CD4-positive, CD25-positive, alpha-beta regulatory T cell (primary cell): ENCODE measurements around the gene OR2C1. TPM values are rescaled to one million over a fixed set of nuclear protein-coding genes. Genes with fewer than 3 reads are reported as not detected.

Source experiments
- ATAC-seq, 2 donors: fragments of 150-1000 bp; cut with Tn5 transposase; one replicate each; pipeline ENCODE4 v1.10.0; 2021; ENCODE audit warnings: low read depth in 2 of 2, moderate number of reproducible peaks in 2 of 2, moderate library complexity in 1 of 2
- DNase-seq, 3 donors: peaks; one replicate each; pipeline versions ENCODE4 v3.0.0 to v3.0.0-alpha.2; 2012 to 2022; ENCODE audit warnings: mixed read lengths in 1 of 3
- H3K27ac ChIP-seq: one replicate; pipeline ENCODE4 v1.7.0; 2013; ENCODE audit warnings: mild to moderate bottlenecking, low read length; ENCODE audit not compliant: insufficient read depth, poor library complexity, severe bottlenecking
- H3K27me3 ChIP-seq: one replicate; pipeline ENCODE4 v1.7.0; 2013; ENCODE audit warnings: low read length; ENCODE audit not compliant: control insufficient read depth, insufficient read depth
- H3K36me3 ChIP-seq: one replicate; pipeline ENCODE4 v1.7.0; 2013; ENCODE audit warnings: mild to moderate bottlenecking, low read length, moderate library complexity; ENCODE audit not compliant: control insufficient read depth, insufficient read depth
- H3K4me1 ChIP-seq: 2 replicates; pipeline ENCODE4 v1.7.0; 2013; ENCODE audit warnings: mild to moderate bottlenecking, low read length; ENCODE audit not compliant: insufficient read depth, control insufficient read depth, poor library complexity, severe bottlenecking
- H3K4me3 ChIP-seq: one replicate; pipeline ENCODE4 v1.7.0; 2013; ENCODE audit warnings: low read depth, mild to moderate bottlenecking, low read length, moderate library complexity
- H3K9me3 ChIP-seq, 2 experiments: 1 replicate in 1 of 2; 2 replicates in 1 of 2; pipeline ENCODE4 v1.7.0; 2013; ENCODE audit warnings: low read length in 2 of 2, mild to moderate bottlenecking in 1 of 2, moderate library complexity in 1 of 2; ENCODE audit not compliant: control insufficient read depth in 2 of 2
- H3K27ac Mint-ChIP-seq, 3 donors: one replicate each; pipeline ENCODE4 v1.8.0; 2020 to 2022; ENCODE audit warnings: mild to moderate bottlenecking in 3 of 3, mixed read lengths in 3 of 3, moderate library complexity in 2 of 3
- H3K27me3 Mint-ChIP-seq: one replicate; pipeline ENCODE4 v1.8.0; 2022; ENCODE audit warnings: mild to moderate bottlenecking, mixed read lengths
- H3K36me3 Mint-ChIP-seq: one replicate; pipeline ENCODE4 v1.8.0; 2020; ENCODE audit warnings: mixed read lengths
- H3K4me1 Mint-ChIP-seq, 4 donors: one replicate each; pipeline ENCODE4 v1.8.0; 2020 to 2022; ENCODE audit warnings: mixed read lengths in 4 of 4, mild to moderate bottlenecking in 1 of 4
- H3K4me3 Mint-ChIP-seq, 4 donors: one replicate each; pipeline ENCODE4 v1.8.0; 2020 to 2022; ENCODE audit warnings: mild to moderate bottlenecking in 4 of 4, mixed read lengths in 4 of 4, moderate library complexity in 3 of 4
- H3K9me3 Mint-ChIP-seq, 7 donors: one replicate each; pipeline ENCODE4 v1.8.0; 2020 to 2022; ENCODE audit warnings: mixed read lengths in 7 of 7, mild to moderate bottlenecking in 3 of 7, moderate library complexity in 2 of 7
- polyA plus RNA-seq, 4 donors: library from polyadenylated mRNA; unstranded; fragments of 300-500 nt; fragmentation: Illumina TruSeq; gene quantifications; one replicate each; pipeline ENCODE4 v1.2.3, GENCODE V29; 2021
- total RNA-seq: library from RNA; stranded (reverse); gene quantifications from one replicate; pipeline ENCODE4 v1.2.3, GENCODE V29; 2022

The OR2C1 gene
- not detected for total RNA-seq
- polyA plus RNA-seq: under 1 TPM; 0.20 to 0.44 (median 0.35) TPM

DNA sequence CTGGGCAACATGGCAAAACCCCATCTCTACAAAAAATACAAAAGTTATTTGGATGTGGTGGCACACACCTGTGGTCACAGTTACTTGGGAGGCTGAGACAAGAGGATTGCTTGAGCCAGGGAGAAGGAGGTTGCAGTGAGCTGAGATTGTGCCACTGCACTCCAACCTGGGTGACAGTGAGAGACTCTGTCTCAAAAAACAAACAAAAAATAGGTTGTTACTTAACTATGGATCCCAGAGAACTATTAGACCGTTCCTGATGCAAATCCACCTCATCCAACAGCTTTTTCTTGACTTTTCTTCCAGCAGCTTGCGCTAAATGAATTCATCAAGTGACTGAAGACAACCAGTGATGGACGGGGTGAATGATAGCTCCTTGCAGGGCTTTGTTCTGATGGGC is at the start of gene OR2C1:
TSS of gene OR2C1 (plus strand) at position 301 of the 400 bp plus-strand sequence. CDS start at position 353, 52 bp downstream.
- Mint-ChIP-seq H3K4me3 (no peak within 1 kb of the TSS), H3K9me3 (peaks cover 3 to 8% (median 4%) of the 10 kb centered on the region in 7 donors), H3K36me3 (peaks cover 3% of the 10 kb centered on the region), H3K27ac (no peak within 1 kb of the TSS), H3K27me3 (no peaks in the 10 kb centered on the region), H3K4me1 (peaks cover 0 to 2% (median 0%) of the 10 kb centered on the region in 4 donors)
- peaks cover 0 to 11% of the 10 kb centered on the region in 2 experiments for H3K9me3 ChIP-seq
- no peaks in the 10 kb centered on the region for H3K4me1 ChIP-seq
- ATAC-seq (no peak), DNase-seq (no peak)
- no peak within 1 kb of the TSS for H3K27ac ChIP-seq
- no peak within 1 kb of the TSS for H3K4me3 ChIP-seq
- no peaks in the 10 kb centered on the region for H3K36me3 ChIP-seq
- H3K27me3 ChIP-seq: peaks cover 8% of the 10 kb centered on the region

DNA sequence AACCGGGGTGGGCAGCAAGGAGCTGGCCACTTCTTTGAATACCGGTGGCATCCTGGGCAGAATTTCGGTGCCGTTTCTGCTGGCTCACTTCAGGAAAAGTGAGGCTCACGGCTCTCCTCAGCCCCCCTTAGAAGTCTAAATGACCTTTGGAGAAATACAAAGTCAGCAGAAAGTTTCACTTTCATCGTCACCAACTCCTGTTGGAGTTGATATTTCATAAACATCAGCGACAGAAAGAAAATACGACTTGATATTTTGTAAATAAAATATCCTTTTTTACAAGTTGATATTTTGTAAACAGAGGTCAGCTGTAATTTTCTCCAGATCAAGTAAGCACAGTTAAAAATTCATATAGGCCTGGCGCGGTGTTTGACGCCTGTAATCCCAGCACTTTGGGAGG is 49.6 kb upstream of the OR2C1 start:
- H3K36me3 ChIP-seq: peaks cover 20% of the 10 kb centered on the region
- Mint-ChIP-seq H3K27ac (peak overlapping the region; percentile 75 to 88 (median 86)), H3K4me1 (peaks cover 5 to 32% (median 10%) of the 10 kb centered on the region in 4 donors), H3K9me3 (peaks cover 1 to 53% (median 17%) of the 10 kb centered on the region in 7 donors), H3K4me3 (peak overlapping the region; percentile 85 to 88 (median 87)), H3K36me3 (peaks cover 32% of the 10 kb centered on the region), H3K27me3 (no peaks in the 10 kb centered on the region)
- DNase-seq: no peak
- peaks cover 5% of the 10 kb centered on the region for H3K4me1 ChIP-seq
- no peak for ATAC-seq
- H3K4me3 ChIP-seq: peak overlapping the region; percentile 77
- peak overlapping the region; percentile 84 for H3K27ac ChIP-seq
- no peaks in the 10 kb centered on the region for H3K27me3 ChIP-seq
- H3K9me3 ChIP-seq: peaks cover 47 to 74% of the 10 kb centered on the region in 2 experiments

DNA sequence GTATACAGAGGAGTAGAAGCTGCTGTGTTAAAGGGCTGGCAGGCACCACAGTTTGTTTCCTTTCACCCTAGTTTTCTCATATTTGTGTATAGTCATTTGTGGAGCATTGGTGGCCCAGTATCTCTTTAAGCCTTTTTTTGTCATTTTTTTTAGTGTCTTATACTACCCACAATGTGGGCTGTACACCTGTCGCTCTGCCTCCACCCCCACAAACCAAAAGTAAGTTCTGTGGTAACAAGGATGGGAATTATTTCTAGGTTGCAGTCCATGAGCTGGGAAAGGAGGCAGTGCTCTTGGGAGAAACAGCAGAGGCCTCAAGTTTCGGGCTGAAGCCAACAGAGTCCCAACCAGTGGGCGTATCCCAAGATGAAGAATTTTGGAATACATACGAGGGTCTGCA is 44.2 kb upstream of the OR2C1 start:
- Mint-ChIP-seq H3K9me3 (peaks cover 7 to 86% (median 43%) of the 10 kb centered on the region in 7 donors), H3K4me3 (no peak overlapping the region), H3K27ac (no peak overlapping the region), H3K4me1 (peaks cover 0 to 18% (median 7%) of the 10 kb centered on the region in 4 donors), H3K27me3 (no peaks in the 10 kb centered on the region), H3K36me3 (peaks cover 68% of the 10 kb centered on the region)
- ATAC-seq (no peak), DNase-seq (no peak)
- H3K27me3 ChIP-seq: no peaks in the 10 kb centered on the region
- no peaks in the 10 kb centered on the region for H3K4me1 ChIP-seq
- H3K36me3 ChIP-seq: peaks cover 56% of the 10 kb centered on the region
- no peak overlapping the region for H3K27ac ChIP-seq
- peaks cover 75 to 98% of the 10 kb centered on the region in 2 experiments for H3K9me3 ChIP-seq
- no peak overlapping the region for H3K4me3 ChIP-seq

DNA sequence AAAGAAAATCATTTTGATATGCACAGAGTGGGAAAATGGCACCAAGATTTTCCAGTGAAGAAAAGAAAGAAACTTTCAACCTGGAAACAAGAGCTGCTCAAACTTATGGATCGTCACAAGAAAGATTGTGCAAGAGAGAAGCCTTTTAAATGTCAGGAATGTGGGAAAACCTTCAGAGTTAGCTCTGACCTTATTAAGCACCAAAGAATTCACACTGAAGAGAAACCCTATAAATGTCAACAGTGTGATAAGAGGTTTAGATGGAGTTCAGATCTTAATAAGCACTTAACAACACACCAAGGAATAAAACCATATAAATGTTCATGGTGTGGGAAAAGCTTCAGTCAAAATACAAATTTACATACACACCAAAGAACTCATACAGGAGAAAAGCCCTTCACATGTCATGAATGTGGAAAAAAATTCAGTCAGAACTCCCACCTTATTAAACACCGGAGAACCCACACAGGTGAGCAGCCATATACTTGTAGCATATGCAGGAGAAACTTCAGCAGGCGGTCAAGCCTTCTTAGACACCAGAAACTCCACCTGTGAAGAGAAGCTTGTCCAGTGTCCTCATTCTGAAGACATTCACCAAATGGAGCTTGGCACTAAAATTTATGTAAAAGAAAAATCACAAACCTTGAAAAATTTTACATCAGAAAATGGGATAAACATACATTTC is 38.2 kb upstream of the OR2C1 start:
- Mint-ChIP-seq H3K27ac (no peak overlapping the region), H3K4me1 (peaks cover 0 to 12% (median 1%) of the 10 kb centered on the region in 4 donors), H3K36me3 (peaks cover 68% of the 10 kb centered on the region), H3K9me3 (peaks cover 8 to 89% (median 52%) of the 10 kb centered on the region in 7 donors), H3K4me3 (peak overlapping the region in 1 of 4 donors; percentile 43), H3K27me3 (no peaks in the 10 kb centered on the region)
- peaks cover 54% of the 10 kb centered on the region for H3K36me3 ChIP-seq
- no peak overlapping the region for H3K27ac ChIP-seq
- no peaks in the 10 kb centered on the region for H3K4me1 ChIP-seq
- peaks cover 89 to 100% of the 10 kb centered on the region in 2 experiments for H3K9me3 ChIP-seq
- DNase-seq (peak in 1 of 3 donors; percentile 26), ATAC-seq (no peak)
- H3K4me3 ChIP-seq: no peak overlapping the region
- H3K27me3 ChIP-seq: no peaks in the 10 kb centered on the region

DNA sequence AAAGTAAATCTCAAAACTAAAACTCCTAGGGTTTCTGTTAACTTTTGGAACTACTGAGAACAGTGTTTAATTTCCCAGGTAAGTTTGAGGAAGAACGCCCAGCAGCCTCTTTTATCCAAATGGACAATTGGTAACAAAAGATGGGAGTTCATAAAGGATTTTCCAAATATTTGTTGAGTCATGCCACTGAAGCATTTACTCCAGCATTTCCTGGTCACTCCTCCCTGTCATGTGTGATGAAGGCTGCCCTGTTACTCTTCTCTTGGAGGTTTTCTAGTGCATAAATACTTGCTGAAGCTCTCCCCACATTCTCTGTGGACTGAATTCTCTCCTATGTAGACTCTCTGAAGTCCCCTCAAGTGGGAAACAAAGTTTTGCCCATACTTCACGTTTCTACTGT is 33.9 kb upstream of the OR2C1 start:
- Mint-ChIP-seq H3K4me1 (peaks cover 0 to 4% (median 0%) of the 10 kb centered on the region in 4 donors), H3K27ac (no peak overlapping the region), H3K4me3 (no peak overlapping the region), H3K9me3 (peaks cover 4 to 70% (median 28%) of the 10 kb centered on the region in 7 donors), H3K27me3 (no peaks in the 10 kb centered on the region), H3K36me3 (peaks cover 33% of the 10 kb centered on the region)
- DNase-seq (no peak), ATAC-seq (no peak)
- Histone ChIP-seq H3K27me3 (no peaks in the 10 kb centered on the region), H3K4me3 (no peak overlapping the region), H3K4me1 (no peaks in the 10 kb centered on the region), H3K36me3 (peaks cover 15% of the 10 kb centered on the region), H3K9me3 (peaks cover 65 to 81% of the 10 kb centered on the region in 2 experiments), H3K27ac (no peak overlapping the region)

DNA sequence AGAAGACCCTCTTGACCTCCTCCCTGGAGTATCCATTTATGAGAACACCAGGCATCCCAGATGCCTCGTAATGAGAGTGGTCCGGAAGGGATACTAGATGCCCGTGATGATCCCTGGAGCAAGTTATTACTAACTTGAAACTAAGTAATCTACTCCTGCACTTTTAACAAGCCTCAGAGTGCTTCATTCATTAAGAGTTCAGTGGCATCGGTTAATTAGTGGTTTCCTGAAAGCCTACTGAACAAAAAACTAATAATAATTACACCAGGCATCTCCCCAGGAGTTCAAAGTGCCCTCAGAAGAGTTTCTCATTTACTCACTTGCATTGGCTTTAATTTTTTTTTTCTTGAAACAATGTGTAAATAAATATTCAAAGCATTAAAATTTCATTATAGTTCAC is 28.2 kb upstream of the OR2C1 start:
- H3K9me3 Mint-ChIP-seq: peaks cover 0 to 31% (median 16%) of the 10 kb centered on the region in 7 donors
- H3K27me3 ChIP-seq: no peaks in the 10 kb centered on the region
- no peak overlapping the region for H3K4me3 ChIP-seq
- H3K4me3 Mint-ChIP-seq: no peak overlapping the region
- DNase-seq: no peak
- H3K36me3 Mint-ChIP-seq: peaks cover 6% of the 10 kb centered on the region
- no peak overlapping the region for H3K27ac Mint-ChIP-seq
- H3K4me1 Mint-ChIP-seq: no peaks in the 10 kb centered on the region
- H3K27ac ChIP-seq: no peak overlapping the region
- no peaks in the 10 kb centered on the region for H3K27me3 Mint-ChIP-seq
- no peak for ATAC-seq
- H3K36me3 ChIP-seq: no peaks in the 10 kb centered on the region
- H3K4me1 ChIP-seq: no peaks in the 10 kb centered on the region
- peaks cover 20 to 28% of the 10 kb centered on the region in 2 experiments for H3K9me3 ChIP-seq

DNA sequence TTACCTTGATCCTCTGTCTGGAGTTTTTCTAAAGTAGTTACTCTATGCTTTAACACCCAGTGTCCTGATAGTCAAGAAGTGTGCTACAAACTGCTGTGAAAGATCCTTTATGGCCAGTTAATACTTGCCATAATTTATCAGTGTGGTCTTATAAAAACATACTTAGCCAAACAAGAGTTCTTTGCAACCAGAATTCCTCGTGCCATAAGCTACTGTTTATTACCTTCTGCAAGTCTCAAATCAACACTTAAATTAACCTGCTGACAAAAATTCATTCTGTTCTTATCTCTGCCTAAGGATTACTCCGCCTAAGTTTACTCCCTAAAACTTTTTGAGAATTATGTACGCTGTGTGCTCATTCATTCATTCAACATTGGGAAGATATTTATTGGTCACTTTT is 27.6 kb upstream of the OR2C1 start:
- no peak overlapping the region for H3K4me3 ChIP-seq
- Mint-ChIP-seq H3K27me3 (no peaks in the 10 kb centered on the region), H3K4me3 (no peak overlapping the region), H3K4me1 (no peaks in the 10 kb centered on the region), H3K27ac (no peak overlapping the region), H3K36me3 (peaks cover 6% of the 10 kb centered on the region), H3K9me3 (peaks cover 0 to 25% (median 16%) of the 10 kb centered on the region in 7 donors)
- no peaks in the 10 kb centered on the region for H3K4me1 ChIP-seq
- DNase-seq: no peak
- H3K36me3 ChIP-seq: no peaks in the 10 kb centered on the region
- ATAC-seq: no peak
- H3K27me3 ChIP-seq: no peaks in the 10 kb centered on the region
- peaks cover 16 to 23% of the 10 kb centered on the region in 2 experiments for H3K9me3 ChIP-seq
- no peak overlapping the region for H3K27ac ChIP-seq

DNA sequence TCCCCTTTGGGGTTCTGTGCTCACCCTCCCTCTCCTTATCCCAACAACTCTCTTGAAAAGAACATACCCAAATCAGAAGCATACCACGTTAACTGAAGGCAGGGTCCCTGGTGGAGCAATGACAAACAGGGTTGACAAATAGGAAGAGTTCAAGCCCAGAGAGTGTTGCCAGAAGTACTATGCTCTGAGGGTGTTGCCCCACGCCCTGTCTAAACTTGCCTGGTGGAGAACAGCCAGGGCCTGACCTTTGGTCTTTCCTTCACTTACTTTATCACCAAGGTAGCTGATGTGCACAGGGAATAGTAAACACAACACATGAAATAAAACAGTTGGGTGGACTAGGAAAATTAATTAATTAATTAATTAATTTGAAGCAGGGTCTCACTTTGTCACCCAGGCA is 27.0 kb upstream of the OR2C1 start:
- Mint-ChIP-seq H3K4me3 (no peak overlapping the region), H3K9me3 (peaks cover 0 to 21% (median 16%) of the 10 kb centered on the region in 7 donors), H3K27ac (no peak overlapping the region), H3K4me1 (no peaks in the 10 kb centered on the region), H3K27me3 (peaks cover 4% of the 10 kb centered on the region), H3K36me3 (peaks cover 6% of the 10 kb centered on the region)
- DNase-seq: no peak
- no peaks in the 10 kb centered on the region for H3K4me1 ChIP-seq
- peaks cover 11 to 17% of the 10 kb centered on the region in 2 experiments for H3K9me3 ChIP-seq
- no peak for ATAC-seq
- no peaks in the 10 kb centered on the region for H3K27me3 ChIP-seq
- no peak overlapping the region for H3K4me3 ChIP-seq
- H3K27ac ChIP-seq: no peak overlapping the region
- no peaks in the 10 kb centered on the region for H3K36me3 ChIP-seq
